ENCODE data around the gene ATP13A3. TPM values are rescaled to one million over a fixed set of nuclear protein-coding genes. Genes with fewer than 3 reads are reported as not detected.

Gene ATP13A3
- polyA plus RNA-seq, 1 donor: 124 TPM

GRCh38 chr3:194443901-194444300, 42.9 kb downstream of the ATP13A3 start:
- DNase-seq: no peak

GRCh38 chr3:194440756-194441155, 46.0 kb downstream of the ATP13A3 start:
- DNase-seq: no peak

- no peak for DNase-seq
Measured at GRCh38 chr3:194439881-194440550, 46.8 kb downstream of the ATP13A3 start.

GRCh38 chr3:194434503-194434902, 52.3 kb downstream of the ATP13A3 start:
- DNase-seq: no peak

GRCh38 chr3:194431554-194431953, 55.2 kb downstream of the ATP13A3 start:
- DNase-seq: no peak

GRCh38 chr3:194425399-194425798, 61.4 kb downstream of the ATP13A3 start:
- DNase-seq: no peak

- DNase-seq: no peak
Measured at GRCh38 chr3:194424953-194425352, 61.8 kb downstream of the ATP13A3 start.

GRCh38 chr3:194424373-194424772, 62.4 kb downstream of the ATP13A3 start:
- DNase-seq: no peak

GRCh38 chr3:194423317-194423716, 63.5 kb downstream of the ATP13A3 start:
- DNase-seq: no peak

GRCh38 chr3:194422188-194422587, 64.6 kb downstream of the ATP13A3 start:
- no peak for DNase-seq

- DNase-seq: no peak
Measured at GRCh38 chr3:194418671-194419070, 68.1 kb downstream of the ATP13A3 start.

- no peak for DNase-seq
Measured at GRCh38 chr3:194407423-194407822, 79.4 kb downstream of the ATP13A3 start.

GRCh38 chr3:194405766-194406165, 81.0 kb downstream of the ATP13A3 start:
- no peak for DNase-seq

GRCh38 chr3:194404365-194405140, 82.2 kb downstream of the ATP13A3 start:
- DNase-seq: peak; percentile 52

- no peak for DNase-seq
Measured at GRCh38 chr3:194401868-194402329, 84.9 kb downstream of the ATP13A3 start.

- peak; percentile 14 for DNase-seq
Measured at GRCh38 chr3:194401346-194401745, 85.5 kb downstream of the ATP13A3 start.

- DNase-seq: no peak
Measured at GRCh38 chr3:194399874-194400411, 86.9 kb downstream of the ATP13A3 start.

- no peak for DNase-seq
Measured at GRCh38 chr3:194399166-194399565, 87.6 kb downstream of the ATP13A3 start, which contains the start of gene GP5. TSS of gene GP5 (minus strand) at chr3:194399266. CDS start at chr3:194398282, 984 bp downstream.

- DNase-seq: no peak
Measured at GRCh38 chr3:194397757-194398312, 89.0 kb downstream of the ATP13A3 start.

GRCh38 chr3:194396859-194397756, 89.7 kb downstream of the ATP13A3 start:
- no peak for DNase-seq

GRCh38 chr3:194396539-194396858, 90.3 kb downstream of the ATP13A3 start:
- no peak for DNase-seq

Measured in left kidney (tissue), 2 donors.